HUES6 (cell line): ENCODE data around the gene GLP1R.

Source experiments
- H3K27ac ChIP-seq: 2 replicates; pipeline ENCODE4 v1.7.0; 2013; ENCODE audit warnings: low read depth, mild to moderate bottlenecking, low read length, inconsistent platforms
- H3K27me3 ChIP-seq: 2 replicates; pipeline ENCODE4 v1.6.1; 2013; ENCODE audit warnings: low read length; ENCODE audit not compliant: control insufficient read depth, insufficient read depth
- H3K36me3 ChIP-seq: 2 replicates; pipeline ENCODE4 v1.6.1; 2013; ENCODE audit warnings: low read length; ENCODE audit not compliant: control insufficient read depth, insufficient read depth
- H3K4me1 ChIP-seq: 2 replicates; pipeline ENCODE4 v1.6.1; 2013; ENCODE audit warnings: low read length; ENCODE audit not compliant: control insufficient read depth, insufficient read depth
- H3K4me3 ChIP-seq: 2 replicates; pipeline ENCODE4 v1.5.1; 2013; ENCODE audit warnings: low read depth, low read length
- H3K9ac ChIP-seq: one replicate; pipeline ENCODE4 v1.6.1; 2013; ENCODE audit warnings: mild to moderate bottlenecking, low read length
- H3K9me3 ChIP-seq: 2 replicates; pipeline ENCODE4 v1.6.1; 2013; ENCODE audit warnings: low read depth, low read length; ENCODE audit not compliant: control insufficient read depth, insufficient read depth

Gene GLP1R

GRCh38 chr6:39087197-39087596 is 38.6 kb downstream of the GLP1R start:
- Histone ChIP-seq H3K27ac (no peak overlapping the region), H3K27me3 (no peaks in the 10 kb centered on the region; the same call in 1 of the 2 replicates), H3K9ac (no peak overlapping the region), H3K36me3 (no peaks in the 10 kb centered on the region), H3K4me1 (peaks cover 14% of the 10 kb centered on the region), H3K4me3 (no peak overlapping the region), H3K9me3 (no peaks in the 10 kb centered on the region)

DNA sequence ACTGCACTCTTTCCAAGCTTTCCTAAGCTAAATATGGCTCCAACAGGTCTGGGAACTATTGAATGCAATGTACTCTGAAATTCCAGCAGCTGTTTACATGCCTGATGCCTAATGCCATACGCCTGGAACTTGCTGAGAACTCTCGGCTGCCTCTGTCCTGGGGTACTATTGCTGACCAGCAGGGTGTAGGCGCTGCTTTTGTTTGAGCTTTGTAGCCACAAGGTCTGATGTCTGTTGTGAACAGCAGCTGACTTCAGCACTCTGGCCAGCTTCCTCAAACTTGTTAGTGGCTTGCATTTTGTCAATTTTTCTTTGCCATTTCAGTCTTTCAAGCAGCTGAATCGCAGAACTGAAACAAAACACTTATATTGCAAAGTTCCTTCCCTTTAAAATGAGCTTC is 39.8 kb downstream of the GLP1R start:
- Histone ChIP-seq H3K4me3 (no peak overlapping the region), H3K36me3 (no peaks in the 10 kb centered on the region), H3K27ac (no peak overlapping the region), H3K4me1 (peaks cover 15% of the 10 kb centered on the region), H3K27me3 (no peaks in the 10 kb centered on the region; the same call in 1 of the 2 replicates), H3K9me3 (no peaks in the 10 kb centered on the region), H3K9ac (no peak overlapping the region)

DNA sequence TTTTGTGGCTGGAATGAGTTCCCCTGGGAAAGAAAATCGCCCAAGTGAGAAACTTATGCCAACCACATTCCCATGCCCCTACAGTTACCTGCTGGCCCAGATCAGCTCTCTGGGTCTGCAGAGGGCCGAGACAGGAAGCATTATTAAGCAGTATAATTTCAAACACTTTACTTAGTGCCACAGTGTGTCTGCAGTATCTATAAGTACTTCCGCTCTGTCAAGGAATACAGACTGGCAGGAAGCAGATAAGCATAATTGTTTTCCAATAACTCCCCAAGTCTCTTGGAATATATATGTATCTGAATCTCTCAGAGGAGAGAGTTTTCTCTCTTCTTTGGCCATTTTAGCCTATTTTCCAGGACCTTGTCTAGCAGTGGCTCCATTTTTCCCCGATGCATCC is 41.5 kb downstream of the GLP1R start:
- peaks cover 15% of the 10 kb centered on the region for H3K4me1 ChIP-seq
- H3K27ac ChIP-seq = no peak overlapping the region
- H3K4me3 ChIP-seq = no peak overlapping the region
- H3K9me3 ChIP-seq = no peaks in the 10 kb centered on the region
- H3K27me3 ChIP-seq = no peaks in the 10 kb centered on the region; the same call in 1 of the 2 replicates
- no peak overlapping the region for H3K9ac ChIP-seq
- no peaks in the 10 kb centered on the region for H3K36me3 ChIP-seq

- H3K9ac ChIP-seq = no peak overlapping the region
Observed at GRCh38 chr6:39091220-39091619, 42.6 kb downstream of the GLP1R start.

GRCh38 chr6:39092124-39092523 is 43.5 kb downstream of the GLP1R start:
- no peaks in the 10 kb centered on the region; the same call in 1 of the 2 replicates for H3K27me3 ChIP-seq
- no peaks in the 10 kb centered on the region for H3K36me3 ChIP-seq
- H3K4me3 ChIP-seq = no peak overlapping the region
- no peak overlapping the region for H3K27ac ChIP-seq
- H3K9me3 ChIP-seq = no peaks in the 10 kb centered on the region
- no peak overlapping the region for H3K9ac ChIP-seq
- peaks cover 12% of the 10 kb centered on the region; the same call in 1 of the 2 replicates for H3K4me1 ChIP-seq

More at GRCh38 chr6:39091220-39091619, 42.6 kb downstream of the GLP1R start:
- Histone ChIP-seq H3K4me1 (peaks cover 12% of the 10 kb centered on the region; the same call in 1 of the 2 replicates), H3K9me3 (no peaks in the 10 kb centered on the region), H3K4me3 (no peak overlapping the region), H3K36me3 (no peaks in the 10 kb centered on the region), H3K27me3 (no peaks in the 10 kb centered on the region; the same call in 1 of the 2 replicates), H3K27ac (no peak overlapping the region)

- H3K27me3 ChIP-seq = no peaks in the 10 kb centered on the region
- H3K9me3 ChIP-seq = no peaks in the 10 kb centered on the region
- H3K4me3 ChIP-seq = no peak overlapping the region
- H3K9ac ChIP-seq = no peak overlapping the region
- H3K27ac ChIP-seq = no peak overlapping the region
- H3K4me1 ChIP-seq = peaks cover 12% of the 10 kb centered on the region; the same call in 1 of the 2 replicates
- H3K36me3 ChIP-seq = no peaks in the 10 kb centered on the region
Observed at GRCh38 chr6:39093149-39093708, 44.6 kb downstream of the GLP1R start.

- Histone ChIP-seq H3K9ac (no peak overlapping the region), H3K27ac (no peak overlapping the region), H3K36me3 (no peaks in the 10 kb centered on the region), H3K9me3 (no peaks in the 10 kb centered on the region), H3K4me1 (peaks cover 7% of the 10 kb centered on the region; the same call in 1 of the 2 replicates), H3K4me3 (no peak overlapping the region), H3K27me3 (no peaks in the 10 kb centered on the region)
Observed at GRCh38 chr6:39095578-39095977, 47.0 kb downstream of the GLP1R start.

- Histone ChIP-seq H3K9me3 (no peaks in the 10 kb centered on the region), H3K27ac (no peak overlapping the region), H3K27me3 (no peaks in the 10 kb centered on the region), H3K4me3 (no peak overlapping the region), H3K4me1 (no peaks in the 10 kb centered on the region), H3K36me3 (peaks cover 5% of the 10 kb centered on the region), H3K9ac (no peak overlapping the region)
Observed at GRCh38 chr6:39100358-39100757, 51.8 kb downstream of the GLP1R start.

DNA sequence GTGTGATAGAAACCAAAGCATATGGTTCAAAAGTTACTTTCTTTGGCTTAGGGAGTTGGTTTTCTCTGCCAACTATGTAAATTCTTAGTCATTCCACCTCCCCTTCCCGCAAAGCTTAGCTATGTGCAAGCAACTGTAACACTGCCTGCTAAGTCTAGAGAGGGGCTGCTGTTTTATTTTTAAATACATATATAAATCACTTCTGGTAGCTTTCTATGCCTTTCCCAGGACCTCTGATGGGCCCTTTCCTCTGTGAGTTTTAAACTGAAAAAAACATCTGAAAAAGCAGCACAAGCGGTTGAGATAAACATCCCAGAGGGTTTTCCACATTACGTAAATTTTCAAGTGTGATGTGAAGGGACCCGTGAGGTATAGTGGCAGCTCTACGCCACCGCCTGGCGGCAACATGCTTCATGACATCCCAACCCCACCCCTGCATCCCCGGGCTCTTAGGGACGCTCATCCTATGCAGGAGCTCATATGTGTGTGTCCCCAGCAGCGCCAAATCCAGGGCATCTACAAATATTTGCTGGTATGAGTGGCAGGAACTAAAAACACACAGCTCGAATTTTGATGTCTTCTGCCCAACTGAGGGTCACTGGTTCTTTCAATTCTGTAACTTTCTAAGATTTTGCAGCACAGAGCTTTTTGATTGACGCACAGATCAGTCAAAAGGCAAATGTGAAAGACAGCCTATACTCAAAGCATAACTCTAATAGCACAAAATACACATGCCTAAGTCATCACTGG is 53.7 kb downstream of the GLP1R start:
- Histone ChIP-seq H3K4me1 (no peaks in the 10 kb centered on the region), H3K9ac (no peak overlapping the region), H3K9me3 (no peaks in the 10 kb centered on the region), H3K36me3 (peaks cover 7% of the 10 kb centered on the region), H3K27ac (no peak overlapping the region), H3K4me3 (no peak overlapping the region), H3K27me3 (no peaks in the 10 kb centered on the region)

DNA sequence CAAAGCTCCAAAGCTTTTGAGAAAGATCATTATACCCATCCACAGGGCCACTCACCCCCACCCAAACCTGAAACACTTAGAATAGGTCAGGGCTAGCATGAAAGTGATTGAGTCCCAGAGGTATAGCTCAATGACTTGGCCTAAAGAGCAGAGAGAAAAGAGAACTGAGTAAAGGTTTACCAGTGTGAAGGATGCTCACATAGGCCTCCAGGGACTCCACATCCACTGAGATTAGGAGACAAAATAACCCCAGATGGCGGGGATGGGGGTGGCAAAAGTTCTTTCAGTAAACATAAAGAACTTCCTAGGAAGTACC is 54.2 kb downstream of the GLP1R start:
- no peak overlapping the region for H3K4me3 ChIP-seq
- no peak overlapping the region for H3K9ac ChIP-seq
- peaks cover 7% of the 10 kb centered on the region for H3K36me3 ChIP-seq
- no peaks in the 10 kb centered on the region for H3K9me3 ChIP-seq
- no peak overlapping the region for H3K27ac ChIP-seq
- H3K4me1 ChIP-seq = no peaks in the 10 kb centered on the region
- no peaks in the 10 kb centered on the region for H3K27me3 ChIP-seq

DNA sequence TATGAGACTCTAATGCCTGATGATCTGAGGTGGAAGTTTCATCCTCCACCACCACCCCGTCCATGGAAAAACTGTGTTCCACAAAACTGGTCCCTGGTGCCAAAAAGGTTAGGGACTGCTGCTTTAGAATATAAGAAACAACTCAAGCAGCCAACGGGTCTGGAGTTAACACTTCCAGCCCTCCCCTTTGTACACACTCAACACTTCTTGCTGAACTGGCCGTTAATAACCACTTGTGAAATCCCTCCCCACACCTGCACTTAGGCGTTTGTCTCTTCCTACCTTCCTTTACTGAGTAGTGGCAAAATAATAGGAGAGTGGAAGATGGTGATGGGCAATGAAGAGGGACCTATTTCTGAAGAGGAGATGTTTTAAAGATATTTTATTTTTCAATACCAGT is 55.9 kb downstream of the GLP1R start:
- no peaks in the 10 kb centered on the region for H3K4me1 ChIP-seq
- H3K9ac ChIP-seq = no peak overlapping the region
- no peaks in the 10 kb centered on the region for H3K9me3 ChIP-seq
- H3K4me3 ChIP-seq = no peak overlapping the region
- no peak overlapping the region for H3K27ac ChIP-seq
- H3K27me3 ChIP-seq = no peaks in the 10 kb centered on the region
- H3K36me3 ChIP-seq = peaks cover 16% of the 10 kb centered on the region
